Measurements from ENCODE around the gene DCAF11. TPM values are rescaled to one million over a fixed set of nuclear protein-coding genes. Genes with fewer than 3 reads are reported as not detected.
A peak's percentile ranks its signal among the peaks of the same experiment; 100 is the strongest.

The DCAF11 gene
- total RNA-seq, 1 donor from 2014 or later = 52.8 TPM

- no peaks in the 10 kb centered on the region for H3K27me3 Mint-ChIP-seq (ENCODE audit: unreplicated experiment)
- H3K4me1 Mint-ChIP-seq (ENCODE audit: unreplicated experiment) = peaks cover 25% of the 10 kb centered on the region
- no peaks in the 10 kb centered on the region for H3K9me3 Mint-ChIP-seq (ENCODE audit: unreplicated experiment)
- H3K4me3 Mint-ChIP-seq (ENCODE audit: unreplicated experiment) = peak overlapping the region; percentile 96
- no peak for TF ChIP-seq CTCF (IDR thresholded peaks at IDR 0.05)
- H3K36me3 Mint-ChIP-seq (ENCODE audit: unreplicated experiment) = peaks cover 41% of the 10 kb centered on the region
- DNase-seq (ENCODE audit: extremely low spot score, unreplicated experiment) = no peak
- H3K27ac Mint-ChIP-seq (ENCODE audit: unreplicated experiment) = peak overlapping the region; percentile 93
Measured at GRCh38 chr14:24162093-24162492, 47.5 kb downstream of the DCAF11 start.

- no peak for DNase-seq (ENCODE audit: extremely low spot score, unreplicated experiment)
- Mint-ChIP-seq H3K27ac (ENCODE audit: unreplicated experiment) (no peak overlapping the region), H3K36me3 (ENCODE audit: unreplicated experiment) (peaks cover 45% of the 10 kb centered on the region), H3K4me1 (ENCODE audit: unreplicated experiment) (peaks cover 25% of the 10 kb centered on the region), H3K27me3 (ENCODE audit: unreplicated experiment) (no peaks in the 10 kb centered on the region), H3K9me3 (ENCODE audit: unreplicated experiment) (no peaks in the 10 kb centered on the region), H3K4me3 (ENCODE audit: unreplicated experiment) (no peak overlapping the region)
- no peak for TF ChIP-seq CTCF (IDR thresholded peaks at IDR 0.05)
Measured at GRCh38 chr14:24164518-24164991, 50.0 kb downstream of the DCAF11 start.

DNA sequence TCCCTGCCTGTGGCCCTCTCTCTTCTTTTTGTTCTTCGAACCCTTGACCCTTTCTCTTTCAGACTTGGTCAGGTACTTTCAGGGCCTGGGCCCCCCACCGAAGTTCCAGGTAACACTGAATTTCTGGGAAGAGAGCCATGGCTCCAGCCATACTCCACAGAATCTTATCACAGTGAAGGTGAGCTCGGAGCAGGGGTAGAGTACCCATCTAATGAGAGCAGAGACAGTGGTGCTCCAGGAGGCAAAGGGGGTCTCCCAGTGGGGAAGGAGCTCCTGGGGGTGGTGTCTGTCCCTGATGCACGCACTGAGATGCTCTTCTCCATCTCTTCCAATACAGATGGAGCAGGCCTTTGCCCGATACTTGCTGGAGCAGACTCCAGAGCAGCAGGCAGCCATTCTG lies 51.2 kb downstream of the DCAF11 start:
- no peak for TF ChIP-seq CTCF (IDR thresholded peaks at IDR 0.05)
- no peak for DNase-seq (ENCODE audit: extremely low spot score, unreplicated experiment)
- H3K4me1 Mint-ChIP-seq (ENCODE audit: unreplicated experiment) = peaks cover 23% of the 10 kb centered on the region
- H3K27me3 Mint-ChIP-seq (ENCODE audit: unreplicated experiment) = no peaks in the 10 kb centered on the region
- peaks cover 50% of the 10 kb centered on the region for H3K36me3 Mint-ChIP-seq (ENCODE audit: unreplicated experiment)
- H3K27ac Mint-ChIP-seq (ENCODE audit: unreplicated experiment) = no peak overlapping the region
- no peaks in the 10 kb centered on the region for H3K9me3 Mint-ChIP-seq (ENCODE audit: unreplicated experiment)
- no peak overlapping the region for H3K4me3 Mint-ChIP-seq (ENCODE audit: unreplicated experiment)

GRCh38 chr14:24167469-24168114 lies 53.0 kb downstream of the DCAF11 start:
- no peak for DNase-seq (ENCODE audit: extremely low spot score, unreplicated experiment)
- H3K4me3 Mint-ChIP-seq (ENCODE audit: unreplicated experiment) = no peak overlapping the region
- no peaks in the 10 kb centered on the region for H3K9me3 Mint-ChIP-seq (ENCODE audit: unreplicated experiment)
- H3K27ac Mint-ChIP-seq (ENCODE audit: unreplicated experiment) = peak overlapping the region; percentile 63
- peaks cover 45% of the 10 kb centered on the region for H3K36me3 Mint-ChIP-seq (ENCODE audit: unreplicated experiment)
- H3K27me3 Mint-ChIP-seq (ENCODE audit: unreplicated experiment) = no peaks in the 10 kb centered on the region
- TF ChIP-seq CTCF (IDR thresholded peaks at IDR 0.05) = no peak
- peaks cover 12% of the 10 kb centered on the region for H3K4me1 Mint-ChIP-seq (ENCODE audit: unreplicated experiment)

- no peak within 1 kb of the TSS for H3K27ac Mint-ChIP-seq (ENCODE audit: unreplicated experiment)
- peaks cover 4% of the 10 kb centered on the region for H3K4me1 Mint-ChIP-seq (ENCODE audit: unreplicated experiment)
- H3K4me3 Mint-ChIP-seq (ENCODE audit: unreplicated experiment) = peak within 1 kb of the TSS; percentile 12
- no peaks in the 10 kb centered on the region for H3K27me3 Mint-ChIP-seq (ENCODE audit: unreplicated experiment)
- TF ChIP-seq CTCF (IDR thresholded peaks at IDR 0.05) = no peak
- H3K9me3 Mint-ChIP-seq (ENCODE audit: unreplicated experiment) = no peaks in the 10 kb centered on the region
- H3K36me3 Mint-ChIP-seq (ENCODE audit: unreplicated experiment) = peaks cover 19% of the 10 kb centered on the region
- DNase-seq (ENCODE audit: extremely low spot score, unreplicated experiment) = no peak
Measured at GRCh38 chr14:24171422-24172260, 57.1 kb downstream of the DCAF11 start, which contains the start of gene REC8. REC8 (plus strand) TSS chr14:24172080; CDS start chr14:24172553, 473 bp downstream.

All from osteocyte (in vitro differentiated cells).